IPS DF 19.7 (cell line): ENCODE measurements around the gene CDH10.

Experiments
- DNase-seq: peaks from one replicate; pipeline ENCODE4 v3.0.0-alpha.2; 2013; ENCODE audit warnings: low read depth, low spot score

The CDH10 gene

GRCh38 chr5:24487368-24488229 lies 157.2 kb downstream of the CDH10 start:
- DNase-seq = no peak

- no peak for DNase-seq
Observed at GRCh38 chr5:24480952-24481351, 163.8 kb downstream of the CDH10 start.

GRCh38 chr5:24477958-24478357 lies 166.8 kb downstream of the CDH10 start:
- DNase-seq = no peak

GRCh38 chr5:24475101-24475500 lies 169.7 kb downstream of the CDH10 start:
- DNase-seq = no peak

GRCh38 chr5:24474685-24475084 lies 170.1 kb downstream of the CDH10 start:
- DNase-seq = no peak

- DNase-seq = no peak
Observed at GRCh38 chr5:24472518-24472917, 172.3 kb downstream of the CDH10 start.

- no peak for DNase-seq
Observed at GRCh38 chr5:24444414-24444813, 200.4 kb downstream of the CDH10 start.

- DNase-seq = no peak
Observed at GRCh38 chr5:24439465-24439864, 205.3 kb downstream of the CDH10 start.
